ENCODE measurements around the gene ABITRAM. TPM values are rescaled to one million over a fixed set of nuclear protein-coding genes. Genes with fewer than 3 reads are reported as not detected.

The ABITRAM gene
- total and polyA plus RNA-seq, 2 of the 13 experiments (the other 11 are each of a cell fraction or from before 2014, with no cell fraction given) = 10.2 to 21.6 TPM

DNA sequence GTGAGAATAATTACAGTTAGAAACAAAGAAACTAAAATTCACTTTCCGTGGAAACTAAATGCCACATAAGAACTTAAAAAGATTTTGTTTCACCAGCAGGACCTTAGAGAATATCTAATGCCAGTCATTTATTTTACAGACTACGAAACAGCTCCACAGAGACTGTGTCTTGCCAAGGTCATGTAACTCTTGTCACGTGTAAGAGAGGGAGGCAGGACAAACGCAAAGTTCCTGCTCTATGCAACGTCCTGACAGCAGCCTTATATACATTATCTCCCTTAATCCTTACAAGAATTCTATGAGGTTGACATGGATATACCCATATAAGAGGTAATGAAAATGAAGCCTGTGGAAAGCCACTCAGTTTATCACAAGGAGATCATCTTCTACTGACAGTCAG lies 39.7 kb downstream of the ABITRAM start:
- Histone ChIP-seq H4K20me1 (ENCODE audit: insufficient read depth, low read length) (no peaks in the 10 kb centered on the region), H3K9me3 (ENCODE audit: low read length) (no peaks in the 10 kb centered on the region), H3K4me3 (replicated peaks in 1 of 3; ENCODE audit: insufficient read depth in 1 of 3, low read depth in 2 of 3, low read length in 3 of 3) (no peak overlapping the region), H3K4me2 (ENCODE audit: low read depth, low read length) (no peak overlapping the region), H3K4me1 (ENCODE audit: insufficient read depth, low read length) (no peaks in the 10 kb centered on the region), H3K36me3 (replicated peaks in 1 of 2; ENCODE audit: control insufficient read depth in 1 of 2, insufficient read depth in 2 of 2, low read length in 2 of 2) (peaks cover 3 to 35% of the 10 kb centered on the region in 2 experiments; a peak in 4 of 5 replicates), H3K27ac (ENCODE audit: extremely low read length, insufficient read depth, low read length) (no peak overlapping the region), H2AFZ (ENCODE audit: low read length) (no peak overlapping the region), H3K27me3 (ENCODE audit: control insufficient read depth in 1 of 2, insufficient read depth in 2 of 2, low read length in 2 of 2) (no peaks in the 10 kb centered on the region), H3K79me2 (ENCODE audit: insufficient read depth, low read length) (no peaks in the 10 kb centered on the region), H3K9ac (ENCODE audit: insufficient read depth, low read depth, low read length) (no peak overlapping the region)
- DNase-seq (ENCODE audit: low spot score) (no peak), ATAC-seq (no peak), FAIRE-seq (no peak)
- in situ Hi-C loops (cut with HindIII; ENCODE audit: extremely low pct_ligation_motif_present, low pct_unique_long_range_greater_than_20kb) (no loop called here), intact Hi-C loops (cut with micrococcal nuclease; ENCODE audit: unreplicated experiment) (no loop called here)
- ChIA-PET CTCF (ENCODE audit: low intra/inter-chr PET ratio, low total read pairs) (no interaction called here), POLR2A (no interaction called here)
- WGBS (ENCODE audit: low lambda C conversion rate) = 90% methylated on average over 5 of the region's 5 CpGs
- BruUV-seq (replicated peaks) = no TSS peak
- TF ChIP-seq, protein P1, sequence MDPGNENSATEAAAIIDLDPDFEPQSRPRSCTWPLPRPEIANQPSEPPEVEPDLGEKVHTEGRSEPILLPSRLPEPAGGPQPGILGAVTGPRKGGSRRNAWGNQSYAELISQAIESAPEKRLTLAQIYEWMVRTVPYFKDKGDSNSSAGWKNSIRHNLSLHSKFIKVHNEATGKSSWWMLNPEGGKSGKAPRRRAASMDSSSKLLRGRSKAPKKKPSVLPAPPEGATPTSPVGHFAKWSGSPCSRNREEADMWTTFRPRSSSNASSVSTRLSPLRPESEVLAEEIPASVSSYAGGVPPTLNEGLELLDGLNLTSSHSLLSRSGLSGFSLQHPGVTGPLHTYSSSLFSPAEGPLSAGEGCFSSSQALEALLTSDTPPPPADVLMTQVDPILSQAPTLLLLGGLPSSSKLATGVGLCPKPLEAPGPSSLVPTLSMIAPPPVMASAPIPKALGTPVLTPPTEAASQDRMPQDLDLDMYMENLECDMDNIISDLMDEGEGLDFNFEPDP (CRISPR knock-in tag; conservative IDR thresholded peaks at IDR 0.05) = no peak
- no peak for TF ChIP-seq KAT2B (IDR thresholded peaks at IDR 0.05; ENCODE audit: borderline replicate concordance, low read depth, low read length)
- no peak for TF ChIP-seq NR3C1 (CRISPR knock-in tag; IDR thresholded peaks at IDR 0.05)
- no peak for TF ChIP-seq SALL1 (CRISPR knock-in tag; IDR thresholded peaks at IDR 0.05)
- no peak for TF ChIP-seq KLF13 (CRISPR knock-in tag; IDR thresholded peaks at IDR 0.05)

DNA sequence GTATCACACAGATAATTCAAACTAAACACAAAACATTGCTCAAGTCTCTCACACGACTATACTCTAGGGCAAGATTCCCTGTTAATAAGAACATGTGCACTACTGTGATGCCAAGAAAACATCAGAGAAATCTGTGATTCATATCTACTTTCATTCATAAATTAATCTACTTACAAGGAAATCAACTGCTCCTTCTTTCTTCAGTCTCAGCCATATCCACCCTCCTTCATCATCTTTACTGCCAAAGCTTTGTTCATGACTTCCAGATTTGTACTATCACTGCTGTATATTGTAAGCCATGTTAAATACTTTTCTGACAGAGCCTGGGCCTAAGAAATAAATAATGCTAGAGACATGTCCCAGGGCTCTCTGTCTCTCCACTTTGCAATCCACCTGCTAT lies 44.0 kb downstream of the ABITRAM start:
- no peaks in the 10 kb centered on the region for H3K79me2 ChIP-seq (ENCODE audit: insufficient read depth, low read length)
- no peak overlapping the region for H3K27ac ChIP-seq (ENCODE audit: extremely low read length, insufficient read depth, low read length)
- 91% methylated on average over 1 of the region's 1 CpG for WGBS (ENCODE audit: low lambda C conversion rate)
- H3K27me3 ChIP-seq (ENCODE audit: control insufficient read depth in 1 of 2, insufficient read depth in 2 of 2, low read length in 2 of 2) = no peaks in the 10 kb centered on the region
- no peak overlapping the region for H3K4me3 ChIP-seq (replicated peaks in 1 of 3; ENCODE audit: insufficient read depth in 1 of 3, low read depth in 2 of 3, low read length in 3 of 3)
- ChIA-PET CTCF (ENCODE audit: low intra/inter-chr PET ratio, low total read pairs) (no interaction called here), POLR2A (no interaction called here)
- no peak overlapping the region for H3K4me2 ChIP-seq (ENCODE audit: low read depth, low read length)
- intact Hi-C loops (cut with micrococcal nuclease; ENCODE audit: unreplicated experiment) = no loop called here
- H3K36me3 ChIP-seq (replicated peaks in 1 of 2; ENCODE audit: control insufficient read depth in 1 of 2, insufficient read depth in 2 of 2, low read length in 2 of 2) = peaks cover 10 to 43% of the 10 kb centered on the region in 2 experiments
- ATAC-seq (no peak), DNase-seq (ENCODE audit: low spot score) (no peak), FAIRE-seq (no peak)
- no peak overlapping the region for H2AFZ ChIP-seq (ENCODE audit: low read length)
- H3K9me3 ChIP-seq (ENCODE audit: low read length) = no peaks in the 10 kb centered on the region
- BruUV-seq (replicated peaks) = no TSS peak
- H4K20me1 ChIP-seq (ENCODE audit: insufficient read depth, low read length) = no peaks in the 10 kb centered on the region
- H3K4me1 ChIP-seq (ENCODE audit: insufficient read depth, low read length) = no peaks in the 10 kb centered on the region
- H3K9ac ChIP-seq (ENCODE audit: insufficient read depth, low read depth, low read length) = no peak overlapping the region
- in situ Hi-C loops (cut with HindIII; ENCODE audit: extremely low pct_ligation_motif_present, low pct_unique_long_range_greater_than_20kb) = no loop called here
- TF ChIP-seq ZMAT3 (CRISPR knock-in tag; conservative IDR thresholded peaks at IDR 0.05) (no peak), PAF1 (CRISPR knock-in tag; IDR thresholded peaks at IDR 0.05) (no peak), ZNF563 (CRISPR knock-in tag; IDR thresholded peaks at IDR 0.05) (no peak), HES4 (CRISPR knock-in tag; IDR thresholded peaks at IDR 0.05; ENCODE audit: borderline replicate concordance) (no peak), THAP11 (CRISPR knock-in tag; IDR thresholded peaks at IDR 0.05) (no peak), ATAD3A (CRISPR knock-in tag; IDR thresholded peaks at IDR 0.05) (no peak), SIN3A (IDR thresholded peaks at IDR 0.05; ENCODE audit: borderline replicate concordance, low read depth, low read length) (no peak), MAFF (IDR thresholded peaks at IDR 0.05; ENCODE audit: low read depth, low read length) (no peak), ZNF629 (CRISPR knock-in tag; conservative IDR thresholded peaks at IDR 0.05) (no peak)
- TF ChIP-seq, protein P2, sequence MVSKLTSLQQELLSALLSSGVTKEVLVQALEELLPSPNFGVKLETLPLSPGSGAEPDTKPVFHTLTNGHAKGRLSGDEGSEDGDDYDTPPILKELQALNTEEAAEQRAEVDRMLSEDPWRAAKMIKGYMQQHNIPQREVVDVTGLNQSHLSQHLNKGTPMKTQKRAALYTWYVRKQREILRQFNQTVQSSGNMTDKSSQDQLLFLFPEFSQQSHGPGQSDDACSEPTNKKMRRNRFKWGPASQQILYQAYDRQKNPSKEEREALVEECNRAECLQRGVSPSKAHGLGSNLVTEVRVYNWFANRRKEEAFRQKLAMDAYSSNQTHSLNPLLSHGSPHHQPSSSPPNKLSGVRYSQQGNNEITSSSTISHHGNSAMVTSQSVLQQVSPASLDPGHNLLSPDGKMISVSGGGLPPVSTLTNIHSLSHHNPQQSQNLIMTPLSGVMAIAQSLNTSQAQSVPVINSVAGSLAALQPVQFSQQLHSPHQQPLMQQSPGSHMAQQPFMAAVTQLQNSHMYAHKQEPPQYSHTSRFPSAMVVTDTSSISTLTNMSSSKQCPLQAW (CRISPR knock-in tag; IDR thresholded peaks at IDR 0.05) = no peak
- TF ChIP-seq, protein P3, sequence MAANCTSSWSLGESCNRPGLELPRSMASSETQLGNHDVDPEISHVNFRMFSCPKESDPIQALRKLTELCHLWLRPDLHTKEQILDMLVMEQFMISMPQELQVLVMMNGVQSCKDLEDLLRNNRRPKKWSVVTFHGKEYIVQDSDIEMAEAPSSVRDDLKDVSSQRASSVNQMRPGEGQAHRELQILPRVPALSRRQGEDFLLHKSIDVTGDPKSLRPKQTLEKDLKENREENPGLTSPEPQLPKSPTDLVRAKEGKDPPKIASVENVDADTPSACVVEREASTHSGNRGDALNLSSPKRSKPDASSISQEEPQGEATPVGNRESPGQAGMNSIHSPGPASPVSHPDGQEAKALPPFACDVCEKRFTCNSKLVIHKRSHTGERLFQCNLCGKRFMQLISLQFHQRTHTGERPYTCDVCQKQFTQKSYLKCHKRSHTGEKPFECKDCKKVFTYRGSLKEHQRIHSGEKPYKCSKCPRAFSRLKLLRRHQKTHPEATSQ (CRISPR knock-in tag; IDR thresholded peaks at IDR 0.05; ENCODE audit: borderline replicate concordance) = no peak
